Measurements from ENCODE around the gene OR4M2.
"Not testable (repeated sequence)": the region's sequence is repeated elsewhere in the genome, so short reads cannot be mapped to it uniquely, and the experiment has no call there.

The OR4M2 gene

GRCh38 chr15:22080227-22080626, at the start of gene OR4M2:
Gene OR4M2, plus strand, starts transcription at chr15:22080527. Its CDS starts 98 bp downstream, at chr15:22080625.
- DNase-seq; in situ Hi-C loops (cut with MboI; ENCODE audit: low pct_unique_long_range_greater_than_20kb, low sequenced_read_pairs): not testable (repeated sequence)

- DNase-seq; in situ Hi-C loops (cut with MboI; ENCODE audit: low pct_unique_long_range_greater_than_20kb, low sequenced_read_pairs): not testable (repeated sequence)
Observed at GRCh38 chr15:22069267-22069666, 11.1 kb upstream of the OR4M2 start.

DNA sequence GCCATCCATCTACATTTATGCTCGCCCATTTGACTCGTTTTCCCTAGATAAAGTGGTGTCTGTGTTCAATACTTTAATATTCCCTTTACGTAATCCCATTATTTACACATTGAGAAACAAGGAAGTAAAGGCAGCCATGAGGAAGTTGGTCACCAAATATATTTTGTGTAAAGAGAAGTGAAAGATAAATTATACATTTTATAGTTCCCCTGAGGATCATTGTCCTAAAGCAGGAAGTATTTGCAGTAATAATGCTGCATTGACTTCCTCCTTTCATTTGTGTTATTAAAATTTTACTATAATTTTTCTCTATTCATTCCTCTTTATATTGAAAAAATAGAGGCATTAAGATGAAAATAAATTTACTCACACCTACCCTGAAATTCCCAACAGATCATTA, 1.1 kb downstream of the OR4M2 start:
- in situ Hi-C loops (cut with MboI; ENCODE audit: low pct_unique_long_range_greater_than_20kb, low sequenced_read_pairs); DNase-seq: not testable (repeated sequence)

DNA sequence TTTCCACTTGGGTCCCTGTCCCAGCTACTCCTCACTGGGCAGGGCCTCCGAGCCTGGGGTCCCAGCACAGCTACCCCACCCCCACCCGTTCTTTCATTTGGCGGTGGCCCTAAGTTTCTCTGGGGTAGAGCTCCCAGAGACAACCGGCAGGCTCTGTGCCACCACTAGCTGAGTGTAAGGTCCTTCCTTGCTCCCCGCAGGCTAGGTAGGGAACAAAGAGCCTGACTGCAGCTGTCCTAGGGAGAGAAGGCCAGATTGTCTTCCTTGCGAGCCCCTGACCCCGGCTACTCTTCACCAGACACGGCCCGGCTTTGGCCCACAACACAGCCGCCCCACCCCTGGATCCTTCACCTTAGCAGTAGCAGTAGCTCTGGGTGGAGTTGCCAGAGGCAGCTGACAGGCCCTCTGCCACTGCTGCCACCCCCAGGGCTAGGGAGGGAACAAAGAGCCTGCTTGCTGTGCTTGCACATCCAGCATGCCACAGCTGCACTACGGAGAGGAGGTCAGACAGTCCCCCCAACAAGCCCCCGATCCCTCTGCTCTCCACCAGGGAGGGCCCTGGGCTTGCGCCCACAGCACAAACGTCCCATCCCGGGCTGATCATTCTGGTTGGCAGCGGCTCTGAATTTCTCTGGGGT, 18.4 kb downstream of the OR4M2 start:
- in situ Hi-C loops (cut with MboI; ENCODE audit: low pct_unique_long_range_greater_than_20kb, low sequenced_read_pairs); DNase-seq: not testable (repeated sequence)

DNA sequence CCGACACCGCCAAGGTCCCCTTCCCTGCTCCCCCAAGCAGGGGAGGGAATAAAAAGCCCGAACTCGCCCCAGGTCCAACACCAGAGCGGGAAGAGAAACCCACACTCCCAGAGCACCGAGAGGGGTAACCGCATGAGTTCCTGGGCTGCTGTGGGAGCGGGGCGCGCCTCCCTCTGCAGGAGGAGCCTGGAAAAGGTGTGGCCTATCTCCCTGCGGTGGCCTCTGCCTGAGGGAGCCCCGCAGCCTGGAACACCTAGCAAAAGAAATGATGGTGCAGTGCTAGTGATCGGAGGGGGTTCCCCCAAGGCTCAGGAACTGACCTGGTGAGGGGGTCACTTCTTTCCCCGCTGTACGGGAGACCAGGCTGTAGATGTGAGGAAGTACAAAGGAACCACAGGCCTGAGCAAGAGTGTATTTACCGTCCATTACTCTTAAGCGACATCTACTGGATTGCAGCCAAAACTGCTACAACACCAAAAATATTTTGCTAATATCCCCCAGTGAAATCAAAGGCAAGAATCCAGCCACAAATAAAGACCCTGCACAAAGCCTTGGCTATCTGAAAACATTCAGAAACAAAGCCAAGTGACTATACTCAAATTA, 19.1 kb downstream of the OR4M2 start:
- in situ Hi-C loops (cut with MboI; ENCODE audit: low pct_unique_long_range_greater_than_20kb, low sequenced_read_pairs): not testable (repeated sequence)

DNA sequence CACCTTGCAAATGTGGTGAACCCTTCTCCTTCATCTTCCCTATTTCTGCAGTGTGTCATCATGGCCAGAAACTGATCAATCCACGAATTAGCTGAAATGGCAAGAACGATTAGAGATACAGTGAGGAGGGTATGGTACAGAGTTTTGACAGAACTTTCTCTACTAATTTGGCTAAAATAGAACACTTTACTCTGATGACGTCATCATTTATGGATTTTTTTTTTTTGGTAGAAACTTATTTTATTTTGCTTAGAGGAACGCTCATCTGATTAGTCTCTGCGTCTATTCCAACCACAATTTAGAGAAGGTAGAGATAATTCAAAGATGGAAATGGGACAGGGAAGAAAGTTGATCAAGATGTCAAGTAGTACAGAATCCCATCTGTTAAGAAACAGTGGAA, 41.7 kb downstream of the OR4M2 start:
- in situ Hi-C loops (cut with MboI; ENCODE audit: low pct_unique_long_range_greater_than_20kb, low sequenced_read_pairs); DNase-seq: not testable (repeated sequence)

More for the DNA sequence above, 19.1 kb downstream of the OR4M2 start:
- DNase-seq: not testable (repeated sequence)

Measured in KBM-7 (cell line).